IPS-18a (cell line): ENCODE results near the gene SMIM33.
A peak's percentile ranks its signal among the peaks of the same experiment; 100 is the strongest.

ENCODE experiments used
- H3K27ac ChIP-seq: one replicate; pipeline ENCODE4 v1.5.1; 2013; ENCODE audit warnings: low read length
- H3K27me3 ChIP-seq: one replicate; pipeline ENCODE4 v1.6.1; 2013; ENCODE audit warnings: mild to moderate bottlenecking, low read length; ENCODE audit not compliant: control insufficient read depth, insufficient read depth
- H3K36me3 ChIP-seq: one replicate; pipeline ENCODE4 v1.6.1; 2013; ENCODE audit warnings: low read depth, low read length; ENCODE audit not compliant: control insufficient read depth
- H3K4me1 ChIP-seq: one replicate; pipeline ENCODE4 v1.6.1; 2013; ENCODE audit warnings: low read depth, low read length; ENCODE audit not compliant: control insufficient read depth
- H3K4me3 ChIP-seq: one replicate; pipeline ENCODE4 v1.5.1; 2013; ENCODE audit warnings: low read length
- H3K9ac ChIP-seq: one replicate; pipeline ENCODE4 v1.6.1; 2013; ENCODE audit warnings: mild to moderate bottlenecking, low read length, moderate library complexity
- H3K9me3 ChIP-seq: one replicate; pipeline ENCODE4 v1.6.1; 2013; ENCODE audit warnings: low read depth, low read length; ENCODE audit not compliant: control insufficient read depth

SMIM33 gene

DNA sequence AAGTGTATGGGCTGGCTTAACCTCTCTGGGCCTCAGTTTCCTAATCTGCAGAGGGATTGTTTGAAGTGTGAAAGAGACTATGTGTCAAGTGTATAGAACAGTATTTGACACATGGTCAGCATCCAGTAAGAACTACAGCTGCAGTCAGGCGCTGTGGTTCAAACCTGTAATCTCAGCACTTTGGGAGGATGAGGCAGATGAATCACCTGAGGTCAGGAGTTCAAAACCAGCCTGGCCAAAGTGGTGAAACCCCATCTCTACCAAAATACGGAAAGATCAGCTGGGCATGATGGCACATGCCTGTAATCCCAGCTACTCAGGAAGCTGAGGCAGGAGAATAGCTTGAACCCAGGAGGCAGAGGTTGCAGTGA is 43.7 kb downstream of the SMIM33 start:
- Histone ChIP-seq H3K4me3 (no peak overlapping the region), H3K36me3 (no peaks in the 10 kb centered on the region), H3K27me3 (no peaks in the 10 kb centered on the region), H3K9me3 (no peaks in the 10 kb centered on the region), H3K27ac (no peak overlapping the region), H3K9ac (no peak overlapping the region), H3K4me1 (peaks cover 5% of the 10 kb centered on the region)

DNA sequence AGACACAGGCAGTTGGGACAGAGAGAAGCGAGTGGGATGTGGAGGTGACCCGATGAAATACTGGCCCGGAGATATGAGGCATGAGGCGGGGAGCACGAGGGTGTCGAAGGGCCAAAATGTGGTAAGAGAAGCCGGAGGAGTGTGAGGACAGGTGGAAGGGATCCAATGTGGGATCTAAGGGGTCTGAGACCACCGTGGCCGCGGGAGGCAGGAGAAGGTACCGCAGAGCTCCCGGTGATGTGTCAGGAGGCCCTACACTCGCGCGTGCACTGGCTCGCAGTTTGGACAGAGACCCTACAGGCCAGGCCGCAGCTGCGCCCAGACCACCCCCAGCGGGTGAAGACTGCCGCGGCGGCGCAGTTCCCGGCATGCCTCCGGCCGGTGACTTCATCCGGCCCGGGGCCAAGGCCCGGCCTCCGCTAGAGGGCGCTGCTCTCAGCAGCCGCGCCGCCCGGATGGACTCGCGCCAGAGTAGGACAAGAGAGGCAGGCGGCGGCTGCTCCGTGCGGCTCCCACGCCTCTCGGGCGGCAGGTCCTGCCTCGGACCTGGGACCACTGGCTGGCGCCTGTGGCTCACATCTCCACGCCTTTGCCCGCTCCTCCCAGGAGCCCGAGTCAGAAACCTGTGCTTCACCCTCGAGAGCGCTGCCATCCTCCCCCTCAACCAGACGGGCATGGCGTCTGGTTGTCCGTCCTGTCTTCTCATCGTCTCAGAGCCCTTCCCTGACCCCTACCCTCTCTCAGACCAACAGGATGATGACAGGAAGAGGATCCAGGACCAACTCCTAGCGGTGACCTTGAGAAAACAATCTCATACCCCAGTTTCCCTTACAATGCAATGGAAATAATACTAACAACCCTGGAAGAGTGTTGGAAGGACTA is 47.1 kb downstream of the SMIM33 start:
- Histone ChIP-seq H3K9me3 (no peaks in the 10 kb centered on the region), H3K27ac (no peak overlapping the region), H3K27me3 (no peaks in the 10 kb centered on the region), H3K4me1 (peaks cover 8% of the 10 kb centered on the region), H3K36me3 (no peaks in the 10 kb centered on the region), H3K4me3 (peak overlapping the region; percentile 56), H3K9ac (peak overlapping the region; percentile 31)
